Neutrophil (primary cell): ENCODE measurements around the gene SULT1A1.
"Not testable (repeated sequence)": the region's sequence is repeated elsewhere in the genome, so short reads cannot be mapped to it uniquely, and the experiment has no call there.

Experiments used
- H3K27ac ChIP-seq: fragments of 200-600 bp; sonication (generic); 2 replicates; pipeline ENCODE4 v1.5.1; 2016; ENCODE audit warnings: mild to moderate bottlenecking, moderate library complexity
- H3K27me3 ChIP-seq: fragments of 200-600 bp; sonication (generic); 2 replicates; pipeline ENCODE4 v1.6.0; 2016; ENCODE audit warnings: mild to moderate bottlenecking
- H3K36me3 ChIP-seq: fragments of 200-600 bp; sonication (generic); 2 replicates; pipeline ENCODE4 v1.5.1; 2017
- H3K4me1 ChIP-seq, 2 experiments: fragments of 200-600 bp in 1 of 2; sonication (generic) in 1 of 2; 1 replicate in 1 of 2; 2 replicates in 1 of 2; pipeline versions ENCODE4 v1.5.1 to v1.6.1; 2013 to 2016; ENCODE audit warnings: low read depth in 1 of 2, low read length in 1 of 2, mild to moderate bottlenecking in 1 of 2, moderate library complexity in 1 of 2; ENCODE audit not compliant: control insufficient read depth in 1 of 2, insufficient read depth in 1 of 2
- H3K4me3 ChIP-seq, 2 experiments: fragments of 200-600 bp in 1 of 2; sonication (generic) in 1 of 2; 1 replicate in 1 of 2; 2 replicates in 1 of 2; pipeline ENCODE4 v1.5.1; 2013 to 2016; ENCODE audit warnings: low read depth in 1 of 2, low read length in 1 of 2, mild to moderate bottlenecking in 1 of 2, moderate library complexity in 1 of 2
- H3K9me3 ChIP-seq: fragments of 200-600 bp; sonication (generic); 2 replicates; pipeline ENCODE4 v1.5.1; 2016
- TF ChIP-seq, protein P1 (sequence below): fragments of 200-600 bp; sonication (generic); IDR thresholded peaks from 2 replicates; pipeline ENCODE4 v1.5.1; 2016; ENCODE audit warnings: antibody characterized with exemption

SULT1A1 gene

DNA sequence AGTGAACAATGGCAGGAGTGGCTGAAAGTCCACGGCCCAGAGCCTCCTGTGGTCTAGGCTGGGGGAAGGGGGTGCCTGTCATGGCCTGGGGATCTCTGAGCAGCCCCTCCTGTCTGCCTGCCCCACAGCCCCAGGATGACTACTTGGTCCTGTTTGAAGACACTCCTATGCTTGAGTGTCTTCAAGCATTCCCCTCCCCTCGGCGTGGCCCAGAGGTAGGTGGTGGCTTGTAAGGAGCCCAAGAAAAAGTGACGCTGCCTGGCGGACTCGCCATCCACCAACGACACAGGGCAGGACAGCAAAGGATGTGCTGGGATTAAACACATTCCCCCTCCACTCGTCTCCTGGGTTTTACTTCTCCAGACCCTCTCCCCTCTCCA, 5.7 kb downstream of the SULT1A1 start:
- Histone ChIP-seq H3K4me3 (no peak overlapping the region), H3K4me1 (peaks cover 17 to 31% of the 10 kb centered on the region in 2 experiments), H3K27me3 (no peaks in the 10 kb centered on the region), H3K36me3 (peaks cover 56% of the 10 kb centered on the region), H3K27ac (peak overlapping the region; percentile 57), H3K9me3 (no peaks in the 10 kb centered on the region)
- TF ChIP-seq, protein P1, sequence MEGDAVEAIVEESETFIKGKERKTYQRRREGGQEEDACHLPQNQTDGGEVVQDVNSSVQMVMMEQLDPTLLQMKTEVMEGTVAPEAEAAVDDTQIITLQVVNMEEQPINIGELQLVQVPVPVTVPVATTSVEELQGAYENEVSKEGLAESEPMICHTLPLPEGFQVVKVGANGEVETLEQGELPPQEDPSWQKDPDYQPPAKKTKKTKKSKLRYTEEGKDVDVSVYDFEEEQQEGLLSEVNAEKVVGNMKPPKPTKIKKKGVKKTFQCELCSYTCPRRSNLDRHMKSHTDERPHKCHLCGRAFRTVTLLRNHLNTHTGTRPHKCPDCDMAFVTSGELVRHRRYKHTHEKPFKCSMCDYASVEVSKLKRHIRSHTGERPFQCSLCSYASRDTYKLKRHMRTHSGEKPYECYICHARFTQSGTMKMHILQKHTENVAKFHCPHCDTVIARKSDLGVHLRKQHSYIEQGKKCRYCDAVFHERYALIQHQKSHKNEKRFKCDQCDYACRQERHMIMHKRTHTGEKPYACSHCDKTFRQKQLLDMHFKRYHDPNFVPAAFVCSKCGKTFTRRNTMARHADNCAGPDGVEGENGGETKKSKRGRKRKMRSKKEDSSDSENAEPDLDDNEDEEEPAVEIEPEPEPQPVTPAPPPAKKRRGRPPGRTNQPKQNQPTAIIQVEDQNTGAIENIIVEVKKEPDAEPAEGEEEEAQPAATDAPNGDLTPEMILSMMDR: no peak

DNA sequence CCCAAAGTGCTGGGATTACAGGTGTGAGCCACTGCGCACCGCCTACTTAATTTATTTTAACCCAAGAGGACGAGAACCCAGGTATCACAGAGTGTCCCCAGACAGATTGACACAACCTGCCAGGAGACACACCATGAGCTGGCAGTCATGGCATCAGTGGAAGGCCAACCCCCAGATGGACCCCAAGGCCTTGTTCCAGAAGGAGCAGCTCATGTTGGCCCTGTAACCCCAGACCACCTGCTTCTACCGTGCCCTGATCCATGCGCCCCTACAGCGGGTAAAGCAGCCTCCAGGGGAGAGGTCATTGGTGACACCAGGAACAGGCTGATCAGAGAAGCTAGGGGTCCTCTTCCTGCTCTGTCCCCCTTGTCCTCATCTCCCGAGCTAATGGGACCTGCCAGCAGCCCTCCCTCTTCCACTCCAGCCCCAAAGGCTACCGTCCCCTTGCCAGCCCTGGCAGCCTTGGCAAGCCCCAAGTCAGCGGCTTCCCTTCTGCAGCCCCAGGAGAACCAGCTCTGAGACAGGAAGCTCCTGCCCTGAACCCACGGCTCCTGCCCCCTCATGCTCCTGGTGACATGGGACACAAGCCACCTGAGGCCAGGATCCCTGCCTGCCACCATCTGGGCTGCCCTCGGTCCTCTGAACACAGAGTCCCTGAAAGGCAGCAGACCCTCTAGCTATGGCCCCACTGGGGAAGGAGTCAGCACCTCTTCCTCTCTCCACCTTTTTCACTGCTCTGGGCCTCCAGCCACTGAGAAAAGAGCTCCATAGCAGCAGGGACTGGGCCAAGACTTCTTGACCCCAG, 6.3 kb downstream of the SULT1A1 start:
- peak overlapping the region; percentile 57 for H3K27ac ChIP-seq
- peaks cover 11 to 26% of the 10 kb centered on the region in 2 experiments for H3K4me1 ChIP-seq
- peaks cover 56% of the 10 kb centered on the region for H3K36me3 ChIP-seq
- TF ChIP-seq, protein P1: no peak
- H3K9me3 ChIP-seq: no peaks in the 10 kb centered on the region
- H3K4me3 ChIP-seq: no peak overlapping the region
- no peaks in the 10 kb centered on the region for H3K27me3 ChIP-seq

DNA sequence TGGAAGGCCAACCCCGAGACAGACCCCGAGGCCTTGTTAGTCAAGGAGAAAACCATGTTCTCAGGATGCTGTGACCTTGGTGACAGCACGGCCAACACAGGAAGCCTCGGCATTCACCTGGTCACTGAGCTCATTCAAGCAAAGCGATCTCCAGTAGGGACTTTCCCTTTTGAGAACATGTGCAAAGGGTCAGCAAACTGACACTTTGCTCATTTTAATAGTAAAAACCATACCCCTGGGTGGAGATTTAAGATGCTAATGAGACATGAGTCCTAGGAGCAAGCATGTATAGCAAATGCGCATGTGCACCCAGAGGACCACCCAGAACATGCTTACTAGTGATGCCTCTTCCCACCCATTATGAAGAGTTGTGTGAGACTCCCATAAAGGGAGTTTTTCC, 7.3 kb downstream of the SULT1A1 start:
- peaks cover 11 to 26% of the 10 kb centered on the region in 2 experiments for H3K4me1 ChIP-seq
- H3K36me3 ChIP-seq: peaks cover 49% of the 10 kb centered on the region
- no peaks in the 10 kb centered on the region for H3K27me3 ChIP-seq
- H3K27ac ChIP-seq: no peak overlapping the region
- H3K4me3 ChIP-seq: no peak overlapping the region
- TF ChIP-seq, protein P1: no peak
- no peaks in the 10 kb centered on the region for H3K9me3 ChIP-seq

DNA sequence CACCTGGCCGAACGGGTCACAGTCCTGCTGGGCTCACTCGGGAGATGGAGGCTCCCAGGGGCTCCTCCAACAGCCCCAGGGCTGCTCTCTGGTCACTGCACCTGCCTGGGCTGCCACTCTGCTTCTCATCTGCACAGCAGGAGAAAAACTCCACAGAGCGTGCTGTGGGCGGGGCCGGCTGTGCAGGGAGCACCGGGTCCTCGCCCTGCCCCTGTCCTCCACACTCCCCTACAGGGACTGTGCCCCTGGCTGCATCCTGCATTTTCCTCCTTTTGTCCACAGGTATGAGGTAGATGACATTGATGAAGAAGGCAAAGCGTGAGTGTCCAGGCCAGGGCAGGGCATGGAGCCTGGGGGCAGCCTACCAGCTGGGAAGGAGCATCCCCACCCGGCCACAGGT, 7.8 kb downstream of the SULT1A1 start:
- H3K27ac ChIP-seq, H3K4me3 ChIP-seq, H3K27me3 ChIP-seq, H3K9me3 ChIP-seq: not testable (repeated sequence)
- H3K36me3 ChIP-seq: peaks cover 45% of the 10 kb centered on the region
- peaks cover 16 to 30% of the 10 kb centered on the region in 2 experiments for H3K4me1 ChIP-seq

DNA sequence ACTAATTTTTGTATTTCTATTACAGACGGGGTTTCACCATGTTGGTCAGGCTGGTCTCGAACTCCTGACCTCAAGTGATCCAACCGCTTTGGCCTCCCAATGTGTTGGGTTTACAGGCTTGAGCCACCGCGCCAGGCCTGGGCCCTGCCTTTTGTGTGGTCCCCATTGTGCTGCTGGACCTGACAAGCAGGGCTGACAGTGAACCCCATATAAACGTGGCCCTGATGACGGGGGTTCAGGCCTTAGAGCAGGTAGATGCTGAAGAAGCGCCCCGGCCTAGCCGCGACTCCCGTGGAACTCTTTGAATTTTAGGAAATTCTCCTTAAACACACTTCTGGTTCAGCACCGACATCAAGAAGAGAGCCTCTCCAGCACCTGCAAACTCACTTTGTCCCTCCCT, 8.3 kb downstream of the SULT1A1 start:
- not testable (repeated sequence) for H3K9me3 ChIP-seq, H3K27ac ChIP-seq, H3K4me3 ChIP-seq, H3K27me3 ChIP-seq
- Histone ChIP-seq H3K4me1 (peaks cover 21 to 35% of the 10 kb centered on the region in 2 experiments), H3K36me3 (peaks cover 41% of the 10 kb centered on the region)

DNA sequence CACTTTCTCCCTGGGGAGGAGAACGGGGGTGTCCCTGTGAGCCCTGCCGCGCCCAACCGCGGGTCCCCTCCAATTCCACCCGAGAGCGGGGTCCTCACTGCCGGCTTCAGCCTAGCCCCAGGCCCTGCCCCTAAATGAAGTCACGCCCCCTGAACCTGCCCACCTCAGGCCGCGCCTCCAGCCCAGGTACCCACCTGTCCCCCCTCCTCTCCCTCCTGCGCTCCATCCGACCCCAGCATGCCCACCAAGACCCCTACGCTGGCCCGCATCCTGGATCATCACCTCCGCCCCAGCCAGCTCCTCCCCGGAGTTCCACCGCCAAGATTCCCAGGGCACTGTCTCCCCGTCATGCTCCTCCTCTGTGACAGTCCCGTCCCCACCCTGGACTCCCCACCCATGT, 8.9 kb downstream of the SULT1A1 start:
- H3K36me3 ChIP-seq: peaks cover 34% of the 10 kb centered on the region
- H3K27me3 ChIP-seq, H3K4me3 ChIP-seq, H3K9me3 ChIP-seq: not testable (repeated sequence)
- peak overlapping the region; percentile 41 for H3K27ac ChIP-seq
- H3K4me1 ChIP-seq: peaks cover 27 to 40% of the 10 kb centered on the region in 2 experiments

DNA sequence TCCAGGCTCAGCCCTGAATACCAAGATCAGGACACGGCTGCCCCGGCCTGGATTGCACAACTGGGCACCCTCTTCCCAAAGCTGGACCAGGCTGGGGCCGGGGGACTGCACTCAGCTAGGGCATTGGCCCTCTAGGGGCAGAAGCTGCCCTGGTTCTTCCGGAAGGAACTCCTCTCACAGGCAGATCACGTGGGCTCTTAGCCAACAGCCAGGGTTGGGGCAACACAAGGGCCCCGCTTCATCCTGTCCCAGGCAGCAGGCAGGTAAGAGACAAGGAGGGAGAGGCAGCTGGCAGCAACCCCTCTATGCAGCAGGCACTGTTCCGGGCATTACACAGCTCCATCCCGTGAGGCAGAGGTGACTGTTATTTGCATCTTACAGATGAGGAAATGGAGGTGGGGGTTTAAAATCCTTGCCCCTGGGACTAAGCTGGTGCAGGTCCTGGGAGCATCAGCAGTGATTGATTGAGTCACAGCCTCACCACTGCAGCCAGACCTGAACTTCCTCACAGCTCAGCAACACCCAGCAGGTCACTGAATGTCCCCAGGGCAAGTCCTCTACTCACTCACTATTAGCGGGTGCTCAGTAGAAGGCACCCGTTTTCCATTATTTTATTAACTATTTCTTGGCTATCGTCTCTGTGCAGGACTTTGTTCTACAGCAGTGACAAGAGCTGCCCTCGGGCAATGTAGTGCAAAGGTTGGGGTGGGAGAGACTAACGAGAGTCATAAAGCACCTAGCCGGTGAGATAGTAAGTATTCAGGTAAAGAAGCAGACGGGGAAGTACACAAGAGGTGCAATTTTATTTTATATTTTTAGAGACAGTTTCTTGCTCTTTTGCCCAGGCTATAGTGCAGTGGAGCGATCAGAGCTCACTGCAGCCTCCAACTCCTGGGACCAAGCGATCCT, 10.2 kb downstream of the SULT1A1 start:
- not testable (repeated sequence) for H3K27ac ChIP-seq, H3K27me3 ChIP-seq, H3K9me3 ChIP-seq, H3K4me3 ChIP-seq
- Histone ChIP-seq H3K4me1 (peaks cover 27 to 40% of the 10 kb centered on the region in 2 experiments), H3K36me3 (peaks cover 21% of the 10 kb centered on the region)
